Heart left ventricle (tissue), 16 donors: ENCODE measurements around the gene FOXO1. TPM values are rescaled to one million over a fixed set of nuclear protein-coding genes. Genes with fewer than 3 reads are reported as not detected.
A peak's percentile ranks its signal among the peaks of the same experiment; 100 is the strongest.

ENCODE experiments used
- ATAC-seq, 4 donors: fragments of 200-7000 bp; cut with Tn5 transposase; one replicate each; pipeline ENCODE4 v1.9.1; 2020 to 2022; ENCODE audit warnings: moderate library complexity in 4 of 4, mild to moderate bottlenecking in 3 of 4, moderate number of reproducible peaks in 1 of 4
- DNase-seq, 5 donors: peaks; one replicate each; pipeline ENCODE4 v3.0.0-alpha.2; 2020
- H3K27ac ChIP-seq, 12 donors: fragments of 200-600 bp; sonication (generic) in 4 of 12; one replicate each; pipeline versions ENCODE4 v1.5.0 to v1.8.0; 2016 to 2022; ENCODE audit warnings: mild to moderate bottlenecking in 2 of 12
- H3K27me3 ChIP-seq, 9 donors: fragments of 200-600 bp; sonication (generic) in 2 of 9; one replicate each; pipeline versions ENCODE4 v1.5.1 to v1.8.0; 2016 to 2022; ENCODE audit warnings: mild to moderate bottlenecking in 3 of 9
- H3K36me3 ChIP-seq, 9 donors: fragments of 200-600 bp; sonication (generic) in 2 of 9; one replicate each; pipeline versions ENCODE4 v1.5.0 to v1.8.0; 2018 to 2022; ENCODE audit warnings: mild to moderate bottlenecking in 2 of 9
- H3K4me1 ChIP-seq, 12 donors: fragments of 200-600 bp; sonication (generic) in 4 of 12; one replicate each; pipeline versions ENCODE4 v1.5.0 to v1.8.0; 2016 to 2022; ENCODE audit warnings: mild to moderate bottlenecking in 3 of 12
- H3K4me3 ChIP-seq, 12 donors: fragments of 200-600 bp; sonication (generic) in 4 of 12; one replicate each; pipeline versions ENCODE4 v1.5.0 to v1.8.0; 2017 to 2022; ENCODE audit warnings: mild to moderate bottlenecking in 9 of 12, moderate library complexity in 4 of 12
- H3K9me3 ChIP-seq, 12 donors: fragments of 200-600 bp; sonication (generic) in 4 of 12; one replicate each; pipeline versions ENCODE4 v1.5.0 to v1.8.0; 2016 to 2022; ENCODE audit warnings: mild to moderate bottlenecking in 1 of 12
- CTCF ChIP-seq, 12 donors: fragments of 200-600 bp; sonication (generic) in 4 of 12; IDR thresholded peaks; one replicate each; pipeline versions ENCODE4 v1.5.0 to v1.8.0; 2018 to 2022; ENCODE audit warnings: antibody characterized with exemption in 12 of 12, mild to moderate bottlenecking in 5 of 12
- POLR2A ChIP-seq, 2 donors: fragments of 450-650 bp; IDR thresholded peaks; one replicate each; pipeline ENCODE4 v1.6.1; 2017; ENCODE audit warnings: antibody characterized with exemption in 2 of 2, mild to moderate bottlenecking in 2 of 2, moderate library complexity in 2 of 2
- WGBS, 4 donors: extraction: QIAGEN DNeasy Blood & Tissue Kit in 2 of 4; methylation state at CpG; one replicate each; pipeline versions ENCODE4 v1.1.5 to v1.1.7; 2013 to 2018; 5-methylcytosine and 5-hydroxymethylcytosine counted together
- intact Hi-C, 10 donors: fragments of 100-400 bp; cut with DNase I; formaldehyde crosslinking; loops; one replicate each; pipeline versions ENCODE4 v1.11.1 to v1.14.2; 2022
- polyA plus RNA-seq, 2 donors: library from polyadenylated mRNA; stranded (reverse); fragments of 200-250 nt; gene quantifications; one replicate each; pipeline ENCODE4 v1.2.3, GENCODE V29; 2013
- total RNA-seq, 9 donors: library from RNA; depleted of rRNA in 2 of 9; stranded (reverse); fragments of >200 nt in 2 of 9; fragmentation: NEBNext Ultra II Directional in 3 of 9; extraction: Animal tissue kit (Norgen Biotek cat#: 25700) in 3 of 9; gene quantifications; one replicate each; pipeline versions ENCODE4 v1.1.0 to v1.2.4, GENCODE V29; 2016 to 2023
- donor health status: ischemic (EF 13 %, LVEDD 7.1; RV severe dilation, severe dysfunction).
- donor health status: healthy with polysubstance abuse.
- donor health status: DM: no; HTN: yes; CAD: no.
- donor health status: DM: no; HTN: no; CAD: no.
- donor health status: ischemic (EF 25% LVEDD 6.9; RV normal size, moderate dysfunction).
- donor health status: ischemic (EF 25% LVEDD 5.7; RV mildly dilated, moderate dysfunction).
- donor health status: healthy.
- donor health status: DM: yes; HTN: yes; CAD: no.
- donor health status: ischemic (EF 35%, LVEDD 5.7; RV mildly dilated, moderate dysfunction).
- donor health status: nonischemic (EF 11% LVEDD 7.7; RV severe dilation, severe dysfunction).
- donor health status: DM: yes; HTN: yes; CAD: no.
- donor health status: PGD.
- donor health status: ischemic (EF 29% LVEDD 5.4; RV normal size, mild dysfunction).
- donor health status: nonischemic (EF 23%, LVEDD 6.1; RV moderate dilation, normal function).

The FOXO1 gene
- total and polyA plus RNA-seq, 11 donors = 2.6 to 26.8 (median 17.2) TPM

- TF ChIP-seq POLR2A (IDR thresholded peaks at IDR 0.05) = no peak
- peak in 3 of 12 donors; percentile 19 to 40 (median 29) for TF ChIP-seq CTCF (IDR thresholded peaks at IDR 0.05)
- intact Hi-C loops = loop anchor here in 4 of 10 donors (5.0 to 10.0 kb wide), 4 partner anchors 78 to 512 kb away; partner anchors contain the start of gene FOXO1 (in 3 of the 4)
- DNase-seq = no peak
- Histone ChIP-seq H3K27me3 (no peaks in the 10 kb centered on the region), H3K27ac (peak overlapping the region in 11 of 12 donors; percentile 10 to 88 (median 30)), H3K4me1 (peaks cover 21 to 85% (median 71%) of the 10 kb centered on the region in 12 donors), H3K4me3 (no peak overlapping the region), H3K9me3 (peaks cover 0 to 16% (median 7%) of the 10 kb centered on the region in 12 donors), H3K36me3 (no peaks in the 10 kb centered on the region)
- ATAC-seq = peak in 1 of 4 donors; percentile 7
- 57 to 63% (median 60%) methylated on average over 5 of the region's 5 CpGs for WGBS, 4 donors
Measured at GRCh38 chr13:40586886-40587565, 79.4 kb downstream of the FOXO1 start.

GRCh38 chr13:40585911-40586471 is 80.5 kb downstream of the FOXO1 start:
- H3K9me3 ChIP-seq = peaks cover 0 to 16% (median 7%) of the 10 kb centered on the region in 12 donors
- no peak overlapping the region for H3K4me3 ChIP-seq
- TF ChIP-seq POLR2A (IDR thresholded peaks at IDR 0.05) (no peak), CTCF (IDR thresholded peaks at IDR 0.05) (no peak)
- DNase-seq (no peak), ATAC-seq (no peak)
- no peaks in the 10 kb centered on the region for H3K36me3 ChIP-seq
- no peaks in the 10 kb centered on the region for H3K27me3 ChIP-seq
- intact Hi-C loops = loop anchor here in 4 of 10 donors (5.0 to 10.0 kb wide), 4 partner anchors 79 to 511 kb away; partner anchors contain the start of gene FOXO1 (in 3 of the 4)
- WGBS, 4 donors = 42 to 55% (median 48%) methylated on average over 1 of the region's 1 CpG
- H3K4me1 ChIP-seq = peaks cover 21 to 85% (median 72%) of the 10 kb centered on the region in 12 donors
- H3K27ac ChIP-seq = peak overlapping the region in 9 of 12 donors; percentile 18 to 70 (median 28)

- Histone ChIP-seq H3K4me3 (no peak overlapping the region), H3K9me3 (peaks cover 0 to 16% (median 7%) of the 10 kb centered on the region in 12 donors), H3K4me1 (peaks cover 14 to 84% (median 63%) of the 10 kb centered on the region in 12 donors), H3K36me3 (no peaks in the 10 kb centered on the region), H3K27me3 (no peaks in the 10 kb centered on the region), H3K27ac (no peak overlapping the region)
- no peak for ATAC-seq
- intact Hi-C loops = loop anchor here in 2 of 10 donors (10.0 kb wide), 3 partner anchors 81 to 509 kb away; partner anchors contain the start of gene FOXO1 (in 1 of the 2)
- DNase-seq = no peak
- TF ChIP-seq POLR2A (IDR thresholded peaks at IDR 0.05) (no peak), CTCF (IDR thresholded peaks at IDR 0.05) (no peak)
Measured at GRCh38 chr13:40583738-40584137, 82.7 kb downstream of the FOXO1 start.

- H3K4me3 ChIP-seq = no peak overlapping the region
- DNase-seq (no peak), ATAC-seq (no peak)
- peaks cover 0 to 16% (median 7%) of the 10 kb centered on the region in 12 donors for H3K9me3 ChIP-seq
- no peak overlapping the region for H3K27ac ChIP-seq
- WGBS, 4 donors = 97 to 100% (median 98%) methylated on average over 2 of the region's 2 CpGs
- intact Hi-C loops = loop anchor here in 2 of 10 donors (10.0 kb wide), 3 partner anchors 82 to 508 kb away; partner anchors contain the start of gene FOXO1 (in 1 of the 2)
- TF ChIP-seq CTCF (IDR thresholded peaks at IDR 0.05) (no peak), POLR2A (IDR thresholded peaks at IDR 0.05) (no peak)
- no peaks in the 10 kb centered on the region for H3K27me3 ChIP-seq
- no peaks in the 10 kb centered on the region for H3K36me3 ChIP-seq
- peaks cover 14 to 84% (median 59%) of the 10 kb centered on the region in 12 donors for H3K4me1 ChIP-seq
Measured at GRCh38 chr13:40582531-40582930, 83.9 kb downstream of the FOXO1 start.
